Eye (tissue), 1 donor: Measurements from ENCODE around the gene CASP14.
A peak's percentile ranks its signal among the peaks of the same experiment; 100 is the strongest.
"Not testable (repeated sequence)": the region's sequence is repeated elsewhere in the genome, so short reads cannot be mapped to it uniquely, and the experiment has no call there.

Source experiments
- DNase-seq: peaks from one replicate; pipeline ENCODE4 v3.0.0-alpha.2; 2015

The CASP14 gene

GRCh38 chr19:15048885-15049541 lies at the start of gene CASP14:
Gene CASP14 (plus strand): TSS chr19:15049480. CDS start chr19:15052252, 2,772 bp downstream.
- DNase-seq = no peak

GRCh38 chr19:15008308-15008707 lies 41.0 kb upstream of the CASP14 start:
- DNase-seq = no peak

- peak; percentile 80 for DNase-seq
These were observed 38.6 kb upstream of the CASP14 start for GRCh38 chr19:15010501-15011300.

- peak; percentile 24 for DNase-seq
These were observed 34.7 kb upstream of the CASP14 start for GRCh38 chr19:15014579-15014978.

- DNase-seq = peak; percentile 65
These were observed 33.2 kb upstream of the CASP14 start for GRCh38 chr19:15015946-15016542.

GRCh38 chr19:15018836-15019235 lies 30.4 kb upstream of the CASP14 start:
- not testable (repeated sequence) for DNase-seq

GRCh38 chr19:15021286-15022007 lies 27.8 kb upstream of the CASP14 start:
- no peak for DNase-seq

- DNase-seq = no peak
These were observed 26.5 kb upstream of the CASP14 start for GRCh38 chr19:15022752-15023151.

- no peak for DNase-seq
These were observed 24.1 kb upstream of the CASP14 start for GRCh38 chr19:15025217-15025616.

- no peak for DNase-seq
These were observed 20.8 kb upstream of the CASP14 start for GRCh38 chr19:15028490-15028889.

GRCh38 chr19:15031675-15032074 lies 17.6 kb upstream of the CASP14 start:
- no peak for DNase-seq

GRCh38 chr19:15035795-15036311 lies 13.4 kb upstream of the CASP14 start:
- DNase-seq = no peak

GRCh38 chr19:15037586-15037985 lies 11.7 kb upstream of the CASP14 start:
- DNase-seq = no peak

GRCh38 chr19:15038294-15038693 lies 11.0 kb upstream of the CASP14 start:
- DNase-seq = no peak

GRCh38 chr19:15042003-15042402 lies 7.3 kb upstream of the CASP14 start:
- DNase-seq = no peak

GRCh38 chr19:15042826-15043225 lies 6.5 kb upstream of the CASP14 start:
- DNase-seq = no peak

GRCh38 chr19:15045506-15045905 lies 3.8 kb upstream of the CASP14 start:
- no peak for DNase-seq

GRCh38 chr19:15047680-15048079 lies 1.6 kb upstream of the CASP14 start:
- DNase-seq = no peak

- DNase-seq = no peak
These were observed 1.2 kb upstream of the CASP14 start for GRCh38 chr19:15048128-15048527.

- DNase-seq = no peak
These were observed 1.4 kb downstream of the CASP14 start for GRCh38 chr19:15050639-15051038.

GRCh38 chr19:15062036-15062435 lies 12.8 kb downstream of the CASP14 start:
- no peak for DNase-seq

- not testable (repeated sequence) for DNase-seq
These were observed 21.1 kb downstream of the CASP14 start for GRCh38 chr19:15070386-15070785.
